IMR-90 (cell line): ENCODE data around the gene KLHL29. TPM values are rescaled to one million over a fixed set of nuclear protein-coding genes. Genes with fewer than 3 reads are reported as not detected.

ENCODE experiments used
- ATAC-seq: fragments of 200-7000 bp; cut with Tn5 transposase; 2 replicates; pipeline ENCODE4 v1.9.1; 2020; ENCODE audit warnings: low read depth, mild to moderate bottlenecking, moderate library complexity
- BruUV-seq: library from RNA; stranded (reverse); fragments of 400-500 nt; replicated peaks from 2 replicates; lab custom pipeline; 2021; lab: Mats Ljungman, UMichigan
- CTCF ChIA-PET: fragments of 300-600 bp; formaldehyde crosslinking; extraction: SDS; loops from one replicate; lab custom pipeline; 2021; ENCODE audit warnings: antibody characterized with exemption; lab: Yijun Ruan, JAX
- POLR2A ChIA-PET: fragments of 300-600 bp; sonication (Branson Sonifier 250); formaldehyde crosslinking; loops from one replicate; lab custom pipeline; 2022; ENCODE audit warnings: antibody characterized with exemption; ENCODE audit not compliant: unreplicated experiment; lab: Charles Lee
- DNase-seq: peaks from one replicate; pipeline ENCODE4 v3.0.0; 2013
- H2AFZ ChIP-seq: replicated peaks from 2 replicates; pipeline ENCODE3; 2013; ENCODE audit warnings: low read length, mild to moderate bottlenecking; ENCODE audit not compliant: poor library complexity
- H2AK5ac ChIP-seq: 2 replicates; pipeline ENCODE4 v1.6.1; 2013; ENCODE audit warnings: low read depth, low read length, inconsistent platforms
- H2AK9ac ChIP-seq: replicated peaks from 2 replicates; pipeline ENCODE3; 2013; ENCODE audit warnings: mild to moderate bottlenecking, low read depth, low read length, moderate library complexity; ENCODE audit not compliant: poor library complexity
- H2BK120ac ChIP-seq: 2 replicates; pipeline ENCODE4 v1.6.1; 2013; ENCODE audit warnings: low read depth, low read length, inconsistent platforms
- H2BK15ac ChIP-seq: 3 replicates; pipeline ENCODE4 v1.6.1; 2013; ENCODE audit warnings: low read depth, low read length, inconsistent platforms
- H2BK20ac ChIP-seq: 2 replicates; pipeline ENCODE4 v1.6.1; 2013; ENCODE audit warnings: low read depth, mild to moderate bottlenecking, inconsistent platforms, low read length, moderate library complexity
- H2BK5ac ChIP-seq: 2 replicates; pipeline ENCODE4 v1.6.1; 2013; ENCODE audit warnings: mild to moderate bottlenecking, low read depth, low read length, inconsistent platforms; ENCODE audit not compliant: poor library complexity, severe bottlenecking
- H3K14ac ChIP-seq: replicated peaks from 2 replicates; pipeline ENCODE4 v1.6.1; 2013; ENCODE audit warnings: low read depth, low read length, inconsistent platforms
- H3K18ac ChIP-seq: 2 replicates; pipeline ENCODE4 v1.6.1; 2013; ENCODE audit warnings: low read depth, low read length, control low read depth
- H3K23ac ChIP-seq: 2 replicates; pipeline ENCODE4 v1.6.1; 2013; ENCODE audit warnings: low read depth, low read length, inconsistent platforms
- H3K27ac ChIP-seq: 2 replicates; pipeline ENCODE4 v1.5.1; 2013; ENCODE audit warnings: mild to moderate bottlenecking, control low read depth, low read length; ENCODE audit not compliant: insufficient read depth
- H3K27me3 ChIP-seq: 2 replicates; pipeline ENCODE4 v1.6.1; 2013; ENCODE audit warnings: low read length; ENCODE audit not compliant: control insufficient read depth, insufficient read depth
- H3K36me3 ChIP-seq: 2 replicates; pipeline ENCODE4 v1.6.1; 2013; ENCODE audit warnings: low read length, mixed read lengths; ENCODE audit not compliant: control insufficient read depth, insufficient read depth
- H3K4ac ChIP-seq: 2 replicates; pipeline ENCODE4 v1.6.1; 2013; ENCODE audit warnings: low read depth, low read length, inconsistent platforms
- H3K4me1 ChIP-seq: 2 replicates; pipeline ENCODE4 v1.6.1; 2013; ENCODE audit warnings: low read length, mixed read lengths; ENCODE audit not compliant: control insufficient read depth, insufficient read depth
- H3K4me2 ChIP-seq: 2 replicates; pipeline ENCODE4 v1.6.1; 2013; ENCODE audit warnings: low read depth, mild to moderate bottlenecking, control low read depth, low read length, moderate library complexity
- H3K4me3 ChIP-seq: 2 replicates; pipeline ENCODE4 v1.5.1; 2013; ENCODE audit warnings: low read depth, mild to moderate bottlenecking, control low read depth, low read length, moderate library complexity; ENCODE audit not compliant: insufficient read depth
- H3K56ac ChIP-seq: 2 replicates; pipeline ENCODE4 v1.6.1; 2013; ENCODE audit warnings: low read length, inconsistent platforms; ENCODE audit not compliant: insufficient read depth; ENCODE audit errors: extremely low read depth
- H3K79me1 ChIP-seq, 2 experiments: 2 replicates each; pipeline ENCODE4 v1.6.1; 2013; ENCODE audit warnings: low read length in 2 of 2, inconsistent platforms in 1 of 2, low read depth in 1 of 2
- H3K9ac ChIP-seq: 2 replicates; pipeline ENCODE4 v1.6.1; 2013; ENCODE audit warnings: low read depth, low read length, control low read depth
- H3K9me1 ChIP-seq: 2 replicates; pipeline ENCODE4 v1.6.1; 2013; ENCODE audit warnings: low read length, inconsistent platforms; ENCODE audit not compliant: insufficient read depth
- H3K9me3 ChIP-seq: 2 replicates; pipeline ENCODE4 v1.6.1; 2013; ENCODE audit warnings: low read length; ENCODE audit not compliant: control insufficient read depth, insufficient read depth
- H4K20me1 ChIP-seq: 2 replicates; pipeline ENCODE4 v1.6.1; 2013; ENCODE audit warnings: low read length, inconsistent platforms; ENCODE audit not compliant: insufficient read depth
- H4K5ac ChIP-seq: 2 replicates; pipeline ENCODE4 v1.6.1; 2013; ENCODE audit warnings: mild to moderate bottlenecking, low read depth, low read length, control low read depth
- H4K8ac ChIP-seq, 2 experiments: 2 replicates each; pipeline ENCODE4 v1.6.1; 2013; ENCODE audit warnings: low read depth in 2 of 2, low read length in 2 of 2, control low read depth in 1 of 2, inconsistent platforms in 1 of 2
- H4K91ac ChIP-seq: 2 replicates; pipeline ENCODE4 v1.6.1; 2013; ENCODE audit warnings: low read depth, low read length, inconsistent platforms; ENCODE audit not compliant: insufficient read depth
- CHD1 ChIP-seq: IDR thresholded peaks from 2 replicates; pipeline ENCODE4 v1.6.1; 2012; ENCODE audit warnings: low read depth, low read length, improper control_type of control experiment
- CTCF ChIP-seq: conservative IDR thresholded peaks from 2 replicates; pipeline ENCODE4 v1.5.1; 2012; ENCODE audit warnings: mild to moderate bottlenecking, low read depth, low read length, improper control_type of control experiment
- MAFK ChIP-seq: IDR thresholded peaks from 2 replicates; pipeline ENCODE4 v1.6.1; 2012; ENCODE audit warnings: low read depth, low read length, improper control_type of control experiment
- NFE2L2 ChIP-seq: fragments of 150-350 bp; IDR thresholded peaks from 2 replicates; pipeline ENCODE4 v1.6.1; 2016; ENCODE audit warnings: low read depth, mild to moderate bottlenecking, low read length
- RAD21 ChIP-seq: IDR thresholded peaks from 2 replicates; pipeline ENCODE4 v1.6.1; 2012; ENCODE audit warnings: low read length, improper control_type of control experiment
- RCOR1 ChIP-seq: IDR thresholded peaks from 2 replicates; pipeline ENCODE4 v1.6.1; 2012; ENCODE audit warnings: mild to moderate bottlenecking, low read length, improper control_type of control experiment; ENCODE audit not compliant: insufficient replicate concordance
- RFX5 ChIP-seq: IDR thresholded peaks from 2 replicates; pipeline ENCODE4 v1.8.0; 2012; ENCODE audit warnings: low read depth, mild to moderate bottlenecking, low read length, moderate library complexity
- SMC3 ChIP-seq: fragments of 150-350 bp; IDR thresholded peaks from 2 replicates; pipeline ENCODE4 v1.6.1; 2016; ENCODE audit warnings: low read depth, mild to moderate bottlenecking, antibody characterized with exemption, low read length, moderate library complexity
- WGBS, 2 experiments: methylation state at CpG; one replicate each; pipeline versions ENCODE4 v1.1.5 to v1.1.7; 2013; ENCODE audit warnings: missing lambda C conversion rate in 2 of 2; ENCODE audit not compliant: insufficient read length in 1 of 2; ENCODE audit errors: extremely low coverage in 2 of 2; 5-methylcytosine and 5-hydroxymethylcytosine counted together
- dilution Hi-C: fragments of 300-500 bp; cut with HindIII; formaldehyde crosslinking; loops from one replicate; pipeline ENCODE4 v1.14.3; 2018; ENCODE audit warnings: low sequenced_read_pairs; ENCODE audit not compliant: unreplicated experiment
- in situ Hi-C: fragments of 300-500 bp; cut with MboI; formaldehyde crosslinking; loops from 3 replicates; pipeline ENCODE4 v1.14.3; 2019; ENCODE audit warnings: low sequenced_read_pairs, inconsistent platforms, mixed read lengths
- intact Hi-C: fragments of 100-400 bp; cut with micrococcal nuclease; formaldehyde crosslinking; loops from 2 replicates; pipeline ENCODE4 v1.10.0; 2022
- polyA plus RNA-seq, 3 experiments: library from polyadenylated mRNA; depleted of rRNA; stranded (reverse); fragments of >200 nt; gene quantifications; 2 replicates each; pipeline ENCODE4 v1.2.3, GENCODE V29; 2012; ENCODE audit warnings: low replicate concordance in 1 of 3
- total RNA-seq: library from RNA; depleted of rRNA; stranded (reverse); fragments of >200 nt; gene quantifications from 2 replicates; pipeline ENCODE4 v1.2.3, GENCODE V29; 2012
- TF ChIP-seq, protein P1 (sequence below): fragments of 150-350 bp; IDR thresholded peaks from 2 replicates; pipeline ENCODE4 v1.6.1; 2016; ENCODE audit warnings: low read depth, mild to moderate bottlenecking, low read length, moderate library complexity, borderline replicate concordance

KLHL29 gene
- total and polyA plus RNA-seq, 2 of the 4 experiments (the other 2 are of a cell fraction), result 2.0 to 8.0 TPM

GRCh38 chr2:23496456-23496855 lies 111.5 kb downstream of the KLHL29 start:
- Histone ChIP-seq H3K4me1 (peaks cover 9% of the 10 kb centered on the region; the same call in 1 of the 2 replicates), H2BK20ac (no peak overlapping the region), H3K9me3 (no peaks in the 10 kb centered on the region), H2BK15ac (no peak overlapping the region), H3K4me2 (no peak overlapping the region), H3K9me1 (peaks cover 4% of the 10 kb centered on the region; the same call in 1 of the 2 replicates), H4K20me1 (0 out of 2 replicates have a peak, but pooled peaks cover 4% of the 10 kb centered on the region), H3K36me3 (no peaks in the 10 kb centered on the region; the same call in 1 of the 2 replicates), H3K4me3 (no peak overlapping the region), H4K91ac (no peak overlapping the region), H4K5ac (no peak overlapping the region), H3K23ac (no peak overlapping the region), H2BK120ac (no peak overlapping the region), H2BK5ac (no peak overlapping the region), H3K9ac (no peak overlapping the region), H2AK5ac (no peak overlapping the region), H3K79me1 (peaks cover 0 to 6% of the 10 kb centered on the region in 2 experiments; a peak in 2 of 4 replicates), H3K4ac (no peak overlapping the region), H4K8ac (no peak overlapping the region), H3K27me3 (no peaks in the 10 kb centered on the region), H3K27ac (no peak overlapping the region), H3K56ac (no peak overlapping the region), H3K14ac (no peak overlapping the region), H2AFZ (no peak overlapping the region), H3K18ac (no peak overlapping the region), H2AK9ac (no peak overlapping the region)
- POLR2A ChIA-PET, result no interaction called here
- no CpG with 5 or more reads among the region's 5 CpGs for WGBS, 2 experiments
- DNase-seq (no peak), ATAC-seq (no peak)
- CTCF ChIA-PET, result no interaction called here
- dilution Hi-C loops, result no loop called here
- intact Hi-C loops, result no loop called here
- TF ChIP-seq CHD1 (no peak), RFX5 (no peak), RCOR1 (no peak), CTCF (no peak), RAD21 (no peak), NFE2L2 (no peak), MAFK (no peak), SMC3 (no peak)
- TF ChIP-seq, protein P1, sequence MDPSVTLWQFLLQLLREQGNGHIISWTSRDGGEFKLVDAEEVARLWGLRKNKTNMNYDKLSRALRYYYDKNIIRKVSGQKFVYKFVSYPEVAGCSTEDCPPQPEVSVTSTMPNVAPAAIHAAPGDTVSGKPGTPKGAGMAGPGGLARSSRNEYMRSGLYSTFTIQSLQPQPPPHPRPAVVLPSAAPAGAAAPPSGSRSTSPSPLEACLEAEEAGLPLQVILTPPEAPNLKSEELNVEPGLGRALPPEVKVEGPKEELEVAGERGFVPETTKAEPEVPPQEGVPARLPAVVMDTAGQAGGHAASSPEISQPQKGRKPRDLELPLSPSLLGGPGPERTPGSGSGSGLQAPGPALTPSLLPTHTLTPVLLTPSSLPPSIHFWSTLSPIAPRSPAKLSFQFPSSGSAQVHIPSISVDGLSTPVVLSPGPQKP, result no peak
- BruUV-seq, result no TSS peak
- in situ Hi-C loops, result no loop called here
